ENCODE data around the gene RNF186. TPM values are rescaled to one million over a fixed set of nuclear protein-coding genes. Genes with fewer than 3 reads are reported as not detected.

Gene RNF186
- total RNA-seq, 1 experiment from 2014 or later, result not detected

- H3K27ac Mint-ChIP-seq, result no peak overlapping the region
- DNase-seq (ENCODE audit: low spot score) (peak; percentile 72), ATAC-seq (peak; percentile 82)
- H3K4me1 Mint-ChIP-seq, result peaks cover 30% of the 10 kb centered on the region
- ChIA-PET POLR2A (interaction anchor here (0.6 kb wide), 1 partner anchor 30 kb away, joined by 3 read pairs; no protein-coding TSS in a partner anchor), CTCF (interaction anchor here (0.6 to 1.5 kb wide), 15 partner anchors 9 to 107 kb away, joined by 3 to 6 read pairs (median 4); partner anchors contain the start of gene OTUD3)
- H3K9me3 Mint-ChIP-seq, result peaks cover 13% of the 10 kb centered on the region
- H3K36me3 Mint-ChIP-seq, result no peaks in the 10 kb centered on the region
- H3K4me3 Mint-ChIP-seq, result no peak overlapping the region
- H3K27me3 Mint-ChIP-seq (ENCODE audit: low read depth), result no peaks in the 10 kb centered on the region; the same call in none of the 2 replicates
- TF ChIP-seq NR2C2 (CRISPR knock-in tag; IDR thresholded peaks at IDR 0.05) (no peak), NFE2L1 (CRISPR knock-in tag; IDR thresholded peaks at IDR 0.05) (no peak), CTCF (IDR thresholded peaks at IDR 0.05) (peak; percentile 54; the same call in 1 of the 2 replicates)
Measured at GRCh38 chr1:19811206-19811851, 3.8 kb downstream of the RNF186 start.

GRCh38 chr1:19809044-19809750, 5.9 kb downstream of the RNF186 start:
- TF ChIP-seq CREM (CRISPR knock-in tag; IDR thresholded peaks at IDR 0.05) (no peak), ZNF416 (CRISPR knock-in tag; IDR thresholded peaks at IDR 0.05) (no peak), PRRX2 (CRISPR knock-in tag; IDR thresholded peaks at IDR 0.05) (no peak), PREB (CRISPR knock-in tag; IDR thresholded peaks at IDR 0.05; ENCODE audit: borderline replicate concordance) (no peak), RELA (CRISPR knock-in tag; IDR thresholded peaks at IDR 0.05; ENCODE audit: borderline replicate concordance) (no peak), PRDM15 (CRISPR knock-in tag; IDR thresholded peaks at IDR 0.05) (no peak), RORB (CRISPR knock-in tag; IDR thresholded peaks at IDR 0.05) (no peak), SMAD3 (CRISPR knock-in tag; IDR thresholded peaks at IDR 0.05; ENCODE audit: borderline replicate concordance) (no peak), NR3C1 (CRISPR knock-in tag; conservative IDR thresholded peaks at IDR 0.05; ENCODE audit: low read depth) (no peak), AR (CRISPR knock-in tag; IDR thresholded peaks at IDR 0.05) (no peak), CDX4 (CRISPR knock-in tag; IDR thresholded peaks at IDR 0.05; ENCODE audit: borderline replicate concordance) (no peak)
- H3K27ac Mint-ChIP-seq, result no peak overlapping the region
- peaks cover 3% of the 10 kb centered on the region for H3K27me3 Mint-ChIP-seq (ENCODE audit: low read depth)
- DNase-seq (ENCODE audit: low spot score), result no peak
- peaks cover 13% of the 10 kb centered on the region for H3K9me3 Mint-ChIP-seq
- ATAC-seq, result no peak
- no peaks in the 10 kb centered on the region for H3K36me3 Mint-ChIP-seq
- peaks cover 11% of the 10 kb centered on the region for H3K4me1 Mint-ChIP-seq
- no peak overlapping the region for H3K4me3 Mint-ChIP-seq
- POLR2A ChIA-PET, result no interaction called here
- CTCF ChIA-PET, result interaction anchor here (0.8 kb wide), 1 partner anchor 94 kb away, joined by 3 read pairs; no protein-coding TSS in a partner anchor

Data from WTC11 (cell line).